ENCODE measurements around the gene OR4D2. TPM values are rescaled to one million over a fixed set of nuclear protein-coding genes. Genes with fewer than 3 reads are reported as not detected.

OR4D2 gene
- total RNA-seq, 2 experiments from 2014 or later, result not detected

DNA sequence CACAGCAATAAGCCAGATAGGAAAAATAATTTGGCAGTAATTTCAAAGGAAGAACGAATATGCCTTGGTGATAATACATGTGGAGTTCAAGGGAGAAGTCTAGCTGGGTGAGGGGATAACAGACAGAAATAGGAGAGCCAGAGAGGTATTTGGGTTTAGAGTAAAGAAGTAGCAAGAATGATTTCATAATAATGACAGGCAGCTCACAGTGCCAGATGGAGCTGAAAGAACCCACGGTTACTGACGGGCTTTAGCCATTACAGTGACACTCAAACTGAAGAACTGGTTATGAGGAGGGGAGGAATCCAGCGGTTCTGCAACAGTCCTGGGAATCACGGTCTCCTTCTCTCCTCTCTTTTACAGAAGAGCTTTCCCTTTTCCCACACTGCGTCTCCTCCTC is 16.4 kb upstream of the OR4D2 start:
- Mint-ChIP-seq H3K27ac (no peak overlapping the region), H3K4me1 (peaks cover 44% of the 10 kb centered on the region), H3K9me3 (peaks cover 13% of the 10 kb centered on the region), H3K36me3 (ENCODE audit: low read depth) (peaks cover 14% of the 10 kb centered on the region), H3K27me3 (peaks cover 48% of the 10 kb centered on the region), H3K4me3 (no peak overlapping the region)
- DNase-seq, result no peak
- ChIA-PET CTCF (interaction anchor here (1.0 to 5.4 kb wide), 3 partner anchors 14 to 25 kb away, joined by 3 to 41 read pairs (median 3); no protein-coding TSS in a partner anchor), POLR2A (no interaction called here)

DNA sequence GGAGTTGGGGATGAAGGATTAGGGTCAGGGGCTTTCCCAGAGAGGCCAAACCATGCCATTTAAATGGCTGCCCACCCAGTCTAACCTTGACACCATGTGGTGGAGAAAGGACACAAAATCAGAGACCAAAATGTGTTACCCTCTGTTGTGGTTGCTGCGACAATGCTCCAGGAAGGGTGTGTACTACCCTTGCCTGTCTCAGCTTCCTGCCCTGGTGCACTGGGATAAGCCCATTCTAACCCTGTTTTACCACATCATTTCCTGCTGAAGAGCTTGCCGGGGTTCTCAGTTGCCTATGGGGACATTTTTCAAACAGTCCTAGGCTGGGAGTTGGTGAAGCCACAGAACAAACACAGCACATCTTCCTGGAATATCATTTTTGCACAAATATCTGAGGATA is 13.7 kb upstream of the OR4D2 start:
- POLR2A ChIA-PET, result interaction anchor here (0.8 to 3.6 kb wide), 7 partner anchors 9 to 479 kb away, joined by 3 to 23 read pairs (median 4); partner anchors contain the start of gene SRSF1
- DNase-seq, result peak; percentile 79
- H3K36me3 Mint-ChIP-seq (ENCODE audit: low read depth), result peaks cover 8% of the 10 kb centered on the region
- H3K27me3 Mint-ChIP-seq, result peaks cover 26% of the 10 kb centered on the region
- peaks cover 4% of the 10 kb centered on the region for H3K9me3 Mint-ChIP-seq
- H3K4me1 Mint-ChIP-seq, result peaks cover 58% of the 10 kb centered on the region
- H3K27ac Mint-ChIP-seq, result peak overlapping the region; percentile 90
- H3K4me3 Mint-ChIP-seq, result peak overlapping the region; percentile 26
- CTCF ChIA-PET, result interaction anchor here (0.6 to 5.4 kb wide), 6 partner anchors 12 to 262 kb away, joined by 3 to 41 read pairs (median 4); no protein-coding TSS in a partner anchor

DNA sequence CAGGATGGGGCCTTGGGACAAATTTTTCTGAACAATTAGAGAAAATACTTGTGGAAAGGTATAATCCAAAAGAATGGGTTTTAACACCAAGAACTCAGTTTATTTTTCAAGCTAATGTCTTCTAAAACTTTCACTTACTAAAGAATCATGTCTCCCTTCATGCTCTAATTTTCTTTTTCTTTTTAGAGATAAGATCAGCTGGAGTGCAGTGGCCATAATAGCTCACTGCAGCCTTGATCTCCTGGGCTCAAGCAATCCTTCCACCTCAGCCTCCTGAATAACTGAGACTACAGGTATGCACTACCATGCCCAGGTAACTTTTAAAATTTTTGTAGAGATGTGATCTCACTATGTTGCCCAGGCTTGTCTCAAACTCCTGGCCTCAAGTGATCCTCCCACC is 13.1 kb upstream of the OR4D2 start:
- peaks cover 62% of the 10 kb centered on the region for H3K4me1 Mint-ChIP-seq
- H3K27ac Mint-ChIP-seq, result peak overlapping the region; percentile 90
- CTCF ChIA-PET, result interaction anchor here (0.6 to 5.4 kb wide), 9 partner anchors 12 to 263 kb away, joined by 3 to 41 read pairs (median 4); partner anchors contain the start of genes MKS1 and OR4D2
- POLR2A ChIA-PET, result interaction anchor here (0.8 to 3.6 kb wide), 8 partner anchors 8 to 478 kb away, joined by 3 to 23 read pairs (median 4); partner anchors contain the start of gene SRSF1
- peaks cover 20% of the 10 kb centered on the region for H3K27me3 Mint-ChIP-seq
- peak overlapping the region; percentile 26 for H3K4me3 Mint-ChIP-seq
- peaks cover 4% of the 10 kb centered on the region for H3K9me3 Mint-ChIP-seq
- DNase-seq, result no peak
- H3K36me3 Mint-ChIP-seq (ENCODE audit: low read depth), result peaks cover 8% of the 10 kb centered on the region

DNA sequence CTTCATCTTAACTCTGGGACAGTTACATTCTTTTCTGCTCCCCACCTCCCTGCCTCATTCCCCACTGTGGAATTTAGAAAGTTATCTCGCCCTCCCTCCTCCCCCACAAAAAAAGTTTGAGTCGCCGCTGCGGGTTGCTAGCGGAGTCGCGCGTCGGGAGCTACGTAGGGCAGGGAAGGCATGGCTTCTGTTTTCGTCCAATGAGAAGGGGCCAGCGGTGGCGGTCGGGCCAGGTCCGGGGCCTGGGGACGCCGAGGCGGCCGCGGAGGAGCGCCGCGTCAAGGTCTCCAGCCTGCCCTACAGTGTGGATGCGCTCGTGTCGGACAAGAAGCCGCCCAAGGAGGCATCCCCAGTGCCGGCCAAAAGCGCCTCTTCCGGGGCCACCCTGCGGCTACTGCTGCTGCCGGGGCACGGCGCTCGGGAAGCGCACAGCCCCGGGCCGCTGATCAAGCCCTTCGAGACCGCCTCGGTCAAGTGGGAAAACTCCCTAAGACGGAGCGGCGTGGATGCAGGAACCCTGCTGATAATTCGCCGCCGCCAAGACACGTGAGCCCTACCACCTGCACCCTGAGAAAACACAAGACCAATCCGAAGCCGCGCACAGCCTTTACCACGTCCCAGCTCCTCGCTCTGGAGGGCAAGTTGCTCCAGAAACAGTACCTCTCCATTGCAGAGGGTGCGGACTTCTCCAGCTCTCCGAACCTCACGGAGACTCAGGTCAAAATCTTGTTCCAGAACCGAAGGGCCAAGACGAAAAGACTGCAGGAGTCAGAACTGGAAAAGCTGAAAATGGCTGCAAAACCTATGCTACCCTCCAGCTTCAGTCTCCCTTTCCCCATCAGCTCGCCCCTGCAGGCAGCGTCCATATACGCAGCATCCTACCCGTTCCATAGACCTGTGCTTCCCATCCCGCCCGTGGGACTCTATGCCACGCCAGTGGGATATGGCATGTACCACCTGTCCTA is 9.7 kb upstream of the OR4D2 start:
- Mint-ChIP-seq H3K27me3 (peaks cover 6% of the 10 kb centered on the region), H3K9me3 (peaks cover 4% of the 10 kb centered on the region), H3K36me3 (ENCODE audit: low read depth) (peaks cover 8% of the 10 kb centered on the region), H3K4me3 (peak overlapping the region; percentile 77), H3K27ac (peak overlapping the region; percentile 65), H3K4me1 (peaks cover 63% of the 10 kb centered on the region)
- ChIA-PET POLR2A (interaction anchor here (0.9 to 2.0 kb wide), 7 partner anchors 10 to 475 kb away, joined by 3 to 14 read pairs (median 4); partner anchors contain the start of genes OR4D2 and SRSF1), CTCF (interaction anchor here (1.0 to 1.9 kb wide), 5 partner anchors 8 to 34 kb away, joined by 3 to 6 read pairs (median 4); partner anchors contain the start of gene OR4D2)
- DNase-seq, result peak; percentile 67

DNA sequence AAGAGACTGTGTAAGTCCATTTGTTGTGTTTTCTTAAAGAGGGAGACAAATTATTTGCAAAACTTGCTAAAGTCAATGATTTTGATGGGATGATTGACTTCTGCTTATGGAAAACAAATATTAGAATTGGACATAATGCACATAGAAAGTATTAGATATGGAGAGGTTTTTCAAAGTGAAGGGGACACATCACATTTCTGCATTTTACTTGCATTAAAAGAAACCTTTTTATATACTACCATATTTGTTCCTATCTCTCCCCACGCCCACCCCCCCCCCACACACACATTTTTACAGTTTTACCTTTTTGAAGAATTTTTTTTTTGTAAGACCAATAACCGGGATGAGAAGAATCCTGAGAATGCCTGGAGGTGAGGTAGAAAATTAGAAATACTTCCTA is 8.6 kb upstream of the OR4D2 start:
- Mint-ChIP-seq H3K9me3 (peaks cover 4% of the 10 kb centered on the region), H3K4me3 (no peak overlapping the region), H3K27ac (no peak overlapping the region), H3K36me3 (ENCODE audit: low read depth) (peaks cover 8% of the 10 kb centered on the region), H3K4me1 (peaks cover 52% of the 10 kb centered on the region), H3K27me3 (peaks cover 9% of the 10 kb centered on the region)
- ChIA-PET POLR2A (interaction anchor here (1.4 to 2.0 kb wide), 2 partner anchors 11 to 473 kb away, joined by 3 to 11 read pairs; no protein-coding TSS in a partner anchor), CTCF (interaction anchor here (2.1 kb wide), 1 partner anchor 14 kb away, joined by 8 read pairs; no protein-coding TSS in a partner anchor)
- DNase-seq, result no peak

DNA sequence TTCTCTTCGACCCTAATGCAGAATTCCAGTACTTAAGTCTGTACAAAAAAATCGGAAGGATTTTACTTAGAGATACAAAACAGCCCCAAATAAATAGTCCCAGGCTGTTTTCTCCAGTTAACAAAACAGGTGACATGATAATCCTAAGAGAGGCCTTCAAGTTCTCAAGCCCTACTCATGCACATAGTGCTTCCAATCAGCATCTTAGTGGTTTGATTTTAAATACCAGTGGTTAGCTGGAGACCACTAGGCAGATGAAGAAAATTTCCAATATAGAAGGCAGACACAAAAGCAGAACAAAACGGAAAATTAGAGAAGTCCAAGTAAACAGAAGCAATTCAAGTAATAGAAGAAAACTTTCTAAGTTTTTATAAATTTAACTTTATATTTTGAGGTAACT is 5.2 kb upstream of the OR4D2 start:
- CTCF ChIA-PET, result interaction anchor here (0.6 kb wide), 1 partner anchor 378 kb away, joined by 3 read pairs; no protein-coding TSS in a partner anchor
- no peak for DNase-seq
- Mint-ChIP-seq H3K36me3 (ENCODE audit: low read depth) (no peaks in the 10 kb centered on the region), H3K27me3 (peaks cover 26% of the 10 kb centered on the region), H3K4me1 (peaks cover 22% of the 10 kb centered on the region), H3K27ac (no peak overlapping the region), H3K4me3 (no peak overlapping the region), H3K9me3 (no peaks in the 10 kb centered on the region)
- POLR2A ChIA-PET, result interaction anchor here (1.1 kb wide), 1 partner anchor 8 kb away, joined by 4 read pairs; no protein-coding TSS in a partner anchor

DNA sequence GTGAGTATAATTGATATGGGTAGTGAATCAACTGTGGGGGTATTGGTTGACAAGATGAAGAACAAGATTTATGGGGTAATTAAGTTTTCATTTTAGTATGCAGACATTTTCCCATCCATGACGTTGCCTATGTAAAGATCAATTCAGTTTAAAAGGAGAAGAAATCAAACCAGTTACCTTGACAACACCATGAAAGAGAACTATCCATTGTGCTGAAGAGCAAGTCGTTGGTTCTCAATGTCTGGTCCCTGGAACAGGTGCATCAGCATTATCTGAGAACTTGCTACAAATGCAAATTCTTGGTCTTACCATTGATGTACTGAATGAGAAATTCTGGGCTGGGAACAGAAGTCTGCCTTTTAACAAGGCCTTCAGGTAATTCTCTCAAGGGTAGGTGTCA is 801 bp upstream of the OR4D2 start:
- Mint-ChIP-seq H3K27ac (no peak overlapping the region), H3K36me3 (ENCODE audit: low read depth) (no peaks in the 10 kb centered on the region), H3K4me1 (peaks cover 14% of the 10 kb centered on the region), H3K27me3 (peaks cover 34% of the 10 kb centered on the region), H3K4me3 (no peak overlapping the region), H3K9me3 (no peaks in the 10 kb centered on the region)
- no peak for DNase-seq
- POLR2A ChIA-PET, result no interaction called here
- CTCF ChIA-PET, result interaction anchor here (1.2 to 1.4 kb wide), 3 partner anchors 9 to 12 kb away, joined by 3 to 4 read pairs (median 3); no protein-coding TSS in a partner anchor

DNA sequence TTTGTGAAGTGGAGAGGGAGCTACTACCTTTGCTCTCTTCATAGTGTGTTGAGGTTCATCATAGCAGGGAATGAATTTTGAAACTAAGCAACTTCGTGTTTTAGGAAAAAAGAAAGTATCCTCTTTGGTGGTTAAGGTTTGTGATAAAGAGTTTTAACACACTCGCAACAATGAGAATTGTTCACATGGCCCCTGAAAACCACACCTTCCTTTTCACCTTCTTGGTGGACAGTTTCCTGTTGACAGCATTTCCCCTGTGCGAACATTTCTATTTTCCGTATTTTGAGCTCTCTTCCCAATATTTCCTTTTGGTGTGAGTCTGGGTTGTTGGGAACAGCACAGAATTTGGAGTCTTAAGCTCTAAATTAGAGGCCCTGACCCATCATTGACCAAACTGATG is 3.8 kb downstream of the OR4D2 start:
- ChIA-PET CTCF (interaction anchor here (0.7 to 4.0 kb wide), 13 partner anchors 14 to 311 kb away, joined by 3 to 83 read pairs (median 4); partner anchors contain the start of gene MKS1), POLR2A (interaction anchor here (0.7 to 1.9 kb wide), 5 partner anchors 13 to 461 kb away, joined by 3 to 14 read pairs (median 4); partner anchors contain the start of genes DYNLL2 and SRSF1)
- H3K4me3 Mint-ChIP-seq, result no peak overlapping the region
- H3K36me3 Mint-ChIP-seq (ENCODE audit: low read depth), result no peaks in the 10 kb centered on the region
- no peak for DNase-seq
- H3K27me3 Mint-ChIP-seq, result peaks cover 27% of the 10 kb centered on the region
- H3K9me3 Mint-ChIP-seq, result no peaks in the 10 kb centered on the region
- peaks cover 29% of the 10 kb centered on the region for H3K4me1 Mint-ChIP-seq
- H3K27ac Mint-ChIP-seq, result peak overlapping the region; percentile 62

DNA sequence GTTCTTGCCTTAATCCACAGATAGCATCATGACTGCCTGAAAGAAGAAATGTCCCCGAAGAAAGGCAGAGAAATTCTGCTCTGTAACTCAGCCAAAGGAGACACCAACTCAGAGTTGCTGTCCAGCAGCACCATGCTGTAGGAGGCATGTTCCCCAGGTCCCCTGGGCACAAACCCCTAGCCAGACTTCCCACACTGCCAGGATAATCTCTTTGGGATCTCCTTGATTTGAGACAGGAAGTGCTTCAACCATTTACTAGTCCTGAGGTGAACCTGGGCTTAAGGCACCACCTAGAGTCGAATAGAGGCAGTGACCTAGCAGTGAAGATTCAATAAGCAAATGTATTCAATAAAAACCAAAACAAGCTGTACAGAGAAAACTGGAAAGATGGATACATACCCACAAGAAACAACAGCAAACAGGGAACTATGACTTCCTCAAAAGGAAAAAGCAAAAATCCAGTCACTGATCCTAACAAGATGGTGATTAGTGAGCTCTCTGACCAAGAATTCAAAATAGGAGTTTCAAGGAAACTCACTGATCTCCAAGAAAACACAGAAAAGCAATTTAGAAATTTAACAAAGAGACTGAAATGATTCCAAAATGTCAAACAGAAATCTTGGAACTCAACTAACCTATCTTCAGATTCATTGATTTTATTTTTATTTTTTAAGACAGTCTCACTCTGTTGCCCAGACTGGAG is 5.7 kb downstream of the OR4D2 start:
- peaks cover 29% of the 10 kb centered on the region for H3K4me1 Mint-ChIP-seq
- peaks cover 14% of the 10 kb centered on the region for H3K27me3 Mint-ChIP-seq
- no peak overlapping the region for H3K27ac Mint-ChIP-seq
- H3K36me3 Mint-ChIP-seq (ENCODE audit: low read depth), result no peaks in the 10 kb centered on the region
- POLR2A ChIA-PET, result interaction anchor here (0.7 to 1.4 kb wide), 3 partner anchors 16 to 460 kb away, joined by 3 read pairs; no protein-coding TSS in a partner anchor
- CTCF ChIA-PET, result interaction anchor here (0.6 to 4.0 kb wide), 23 partner anchors 9 to 316 kb away, joined by 3 to 83 read pairs (median 5); partner anchors contain the start of gene DYNLL2
- peak; percentile 69 for DNase-seq
- no peaks in the 10 kb centered on the region for H3K9me3 Mint-ChIP-seq
- H3K4me3 Mint-ChIP-seq, result no peak overlapping the region

DNA sequence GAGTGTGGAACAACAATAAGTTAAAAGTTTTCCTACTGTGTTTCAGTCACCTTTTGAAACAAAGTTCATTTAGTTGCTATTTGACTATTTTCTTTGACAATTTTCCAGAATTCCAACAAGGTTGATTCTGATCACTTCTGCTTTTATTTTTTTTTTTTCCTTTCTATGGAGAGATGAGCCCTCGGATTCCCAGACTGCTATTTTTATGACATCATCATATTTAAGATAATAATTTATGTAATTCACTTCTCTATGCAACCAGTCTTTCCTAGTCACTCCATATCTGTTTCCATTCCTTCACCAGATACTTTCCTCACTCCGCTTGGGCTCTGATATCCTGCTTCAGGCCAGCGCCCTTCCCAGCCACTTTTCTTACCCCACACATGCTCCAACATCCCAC is 8.1 kb downstream of the OR4D2 start:
- Mint-ChIP-seq H3K4me3 (no peak overlapping the region), H3K9me3 (no peaks in the 10 kb centered on the region), H3K4me1 (peaks cover 26% of the 10 kb centered on the region), H3K27me3 (peaks cover 8% of the 10 kb centered on the region), H3K36me3 (ENCODE audit: low read depth) (no peaks in the 10 kb centered on the region), H3K27ac (no peak overlapping the region)
- no peak for DNase-seq
- POLR2A ChIA-PET, result interaction anchor here (1.3 kb wide), 1 partner anchor 53 kb away, joined by 4 read pairs; no protein-coding TSS in a partner anchor
- CTCF ChIA-PET, result interaction anchor here (0.6 to 2.6 kb wide), 3 partner anchors 24 to 53 kb away, joined by 3 to 13 read pairs (median 3); no protein-coding TSS in a partner anchor

DNA sequence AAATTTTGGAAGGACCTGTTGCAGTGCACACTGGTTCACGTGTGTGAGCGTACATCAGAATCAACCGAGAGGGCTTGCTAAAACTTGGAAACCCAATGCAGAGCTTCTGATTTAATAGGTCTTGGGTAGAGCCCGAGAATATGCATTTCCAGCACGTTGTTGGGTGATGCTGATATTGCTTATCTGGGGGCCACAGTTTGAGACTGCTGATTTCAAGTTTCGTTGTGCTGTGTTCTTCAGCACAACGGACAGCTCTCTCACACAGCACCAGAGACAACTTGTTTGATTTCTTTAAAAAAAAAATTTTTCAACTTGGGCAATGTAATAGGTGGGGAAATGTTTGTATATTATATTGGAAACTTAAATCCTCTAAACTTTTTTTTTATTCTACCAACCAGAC is 9.4 kb downstream of the OR4D2 start:
- POLR2A ChIA-PET, result interaction anchor here (1.6 kb wide), 1 partner anchor 9 kb away, joined by 3 read pairs; the partner anchor contains the start of gene OR4D2
- Mint-ChIP-seq H3K4me3 (no peak overlapping the region), H3K4me1 (peaks cover 15% of the 10 kb centered on the region), H3K27ac (no peak overlapping the region), H3K27me3 (peaks cover 11% of the 10 kb centered on the region), H3K9me3 (no peaks in the 10 kb centered on the region), H3K36me3 (ENCODE audit: low read depth) (no peaks in the 10 kb centered on the region)
- no peak for DNase-seq
- CTCF ChIA-PET, result interaction anchor here (1.4 to 2.6 kb wide), 2 partner anchors 25 to 55 kb away, joined by 3 to 13 read pairs; no protein-coding TSS in a partner anchor

DNA sequence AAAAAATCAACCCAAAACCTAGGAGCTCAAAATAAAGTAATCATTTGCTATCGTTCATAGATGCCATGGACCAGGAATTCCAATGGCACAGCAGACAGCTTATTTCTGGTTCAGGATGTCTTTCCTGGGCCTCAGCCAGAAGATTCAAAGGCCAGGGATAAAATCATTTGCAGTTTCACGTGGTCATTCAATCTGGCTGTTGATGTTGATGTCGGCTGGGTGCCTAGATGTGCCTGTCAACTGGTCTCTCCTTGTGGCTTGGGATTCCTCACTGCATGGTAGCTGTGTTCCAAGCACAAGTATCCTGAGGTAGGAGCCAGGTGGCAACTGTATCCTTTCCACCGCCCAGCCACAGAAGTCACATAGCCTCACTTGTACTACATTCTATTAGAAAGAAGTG is 15.0 kb downstream of the OR4D2 start:
- POLR2A ChIA-PET, result no interaction called here

More for the DNA sequence above, 15.0 kb downstream of the OR4D2 start:
- Mint-ChIP-seq H3K4me3 (no peak overlapping the region), H3K27ac (no peak overlapping the region), H3K4me1 (peaks cover 3% of the 10 kb centered on the region), H3K9me3 (no peaks in the 10 kb centered on the region), H3K27me3 (peaks cover 6% of the 10 kb centered on the region), H3K36me3 (ENCODE audit: low read depth) (no peaks in the 10 kb centered on the region)
- no peak for DNase-seq
- CTCF ChIA-PET, result interaction anchor here (1.9 to 2.2 kb wide), 2 partner anchors 9 to 19 kb away, joined by 6 to 8 read pairs; no protein-coding TSS in a partner anchor

Measured in activated CD4-positive, alpha-beta memory T cell treated with anti-CD3 and anti-CD28 coated beads, Interleukin-2, amount 10 ng/mL, durations not matched to agents 7 days and 5 days (primary cell).